Fibroblast of pulmonary artery (primary cell): ENCODE data around the gene BBLN.
A peak's percentile ranks its signal among the peaks of the same experiment; 100 is the strongest.

ENCODE experiments used
- DNase-seq: peaks from one replicate; pipeline ENCODE4 v3.0.0-alpha.2; 2010; ENCODE audit warnings: low read depth
- H3K4me3 ChIP-seq: replicated peaks from 2 replicates; pipeline ENCODE4 v1.5.1; 2011; ENCODE audit warnings: low read depth, mild to moderate bottlenecking, control low read depth, low read length, moderate library complexity
- CTCF ChIP-seq: IDR thresholded peaks from 2 replicates; pipeline ENCODE4 v1.5.1; 2011; ENCODE audit warnings: mild to moderate bottlenecking, control low read depth, low read length, inconsistent platforms; ENCODE audit errors: missing control alignments

BBLN gene

GRCh38 chr9:128149001-128149701 is 10.9 kb upstream of the BBLN start, which contains the start of gene LCN2:
Gene LCN2, plus strand, starts transcription at chr9:128149453. Its CDS starts 73 bp downstream, at chr9:128149526.
- no peak within 1 kb of the TSS for H3K4me3 ChIP-seq
- no peak for DNase-seq
- TF ChIP-seq CTCF, result no peak

GRCh38 chr9:128149951-128150593 is 10.0 kb upstream of the BBLN start:
- no peak for DNase-seq

GRCh38 chr9:128150594-128151308 is 9.3 kb upstream of the BBLN start:
- no peak for DNase-seq
- TF ChIP-seq CTCF, result peak; percentile 19
- H3K4me3 ChIP-seq, result no peak overlapping the region

More at GRCh38 chr9:128149951-128150593, 10.0 kb upstream of the BBLN start:
- TF ChIP-seq CTCF, result no peak
- H3K4me3 ChIP-seq, result no peak overlapping the region

GRCh38 chr9:128151309-128152132 is 8.5 kb upstream of the BBLN start:
- H3K4me3 ChIP-seq, result no peak overlapping the region
- TF ChIP-seq CTCF, result no peak
- no peak for DNase-seq

- H3K4me3 ChIP-seq, result no peak overlapping the region
- DNase-seq, result no peak
- no peak for TF ChIP-seq CTCF
These were observed 7.7 kb upstream of the BBLN start for GRCh38 chr9:128152133-128153059.
